MM.1S (cell line): ENCODE results near the gene ZNF135.

Experiments
- DNase-seq: peaks from one replicate; pipeline ENCODE4 v3.0.0-alpha.2; 2015
- H2AFZ ChIP-seq: fragments of 300-600 bp; sonication (generic); 2 replicates; pipeline ENCODE4 v1.6.0; 2016; ENCODE audit warnings: antibody characterized with exemption, low read length
- H3F3A ChIP-seq: fragments of 300-600 bp; sonication (generic); 2 replicates; pipeline ENCODE4 v1.6.1; 2016; ENCODE audit warnings: mild to moderate bottlenecking, antibody characterized with exemption, low read length, moderate library complexity, mixed read lengths; ENCODE audit not compliant: insufficient read depth
- H3K27ac ChIP-seq: fragments of 300-600 bp; sonication (generic); 2 replicates; pipeline ENCODE4 v1.5.1; 2016; ENCODE audit warnings: mild to moderate bottlenecking, low read length
- H3K27me3 ChIP-seq: fragments of 300-600 bp; sonication (generic); replicated peaks from 2 replicates; pipeline ENCODE4 v1.6.0; 2016; ENCODE audit warnings: low read length; ENCODE audit not compliant: insufficient read depth
- H3K36me3 ChIP-seq: fragments of 300-600 bp; sonication (generic); replicated peaks from 2 replicates; pipeline ENCODE4 v1.6.1; 2016; ENCODE audit warnings: mild to moderate bottlenecking, low read length, mixed read lengths; ENCODE audit not compliant: insufficient read depth
- H3K4me1 ChIP-seq: fragments of 300-600 bp; sonication (generic); 2 replicates; pipeline ENCODE4 v1.6.1; 2016; ENCODE audit warnings: low read length, mixed read lengths
- H3K4me2 ChIP-seq: fragments of 300-600 bp; sonication (generic); 2 replicates; pipeline ENCODE4 v1.6.0; 2016; ENCODE audit warnings: low read depth, low read length
- H3K4me3 ChIP-seq: fragments of 300-600 bp; sonication (generic); 2 replicates; pipeline ENCODE4 v1.5.1; 2016; ENCODE audit warnings: low read length, mixed read lengths
- H3K79me2 ChIP-seq: fragments of 300-600 bp; sonication (generic); 2 replicates; pipeline ENCODE4 v1.6.1; 2016; ENCODE audit warnings: mixed run types, low read length, mixed read lengths
- H3K9ac ChIP-seq: fragments of 300-600 bp; sonication (generic); 2 replicates; pipeline ENCODE4 v1.6.1; 2016; ENCODE audit warnings: low read length, mixed read lengths
- H3K9me2 ChIP-seq: fragments of 300-600 bp; sonication (generic); replicated peaks from 2 replicates; pipeline ENCODE4 v1.6.1; 2016; ENCODE audit warnings: mild to moderate bottlenecking, low read length, mixed read lengths; ENCODE audit not compliant: insufficient read depth
- H3K9me3 ChIP-seq: fragments of 300-600 bp; sonication (generic); replicated peaks from 2 replicates; pipeline ENCODE4 v1.6.1; 2016; ENCODE audit warnings: mild to moderate bottlenecking, low read length, mixed read lengths; ENCODE audit not compliant: insufficient read depth
- H4K20me1 ChIP-seq: fragments of 300-600 bp; sonication (generic); 2 replicates; pipeline ENCODE4 v1.6.1; 2016; ENCODE audit warnings: mild to moderate bottlenecking, low read length, moderate library complexity, mixed read lengths; ENCODE audit not compliant: insufficient read depth
- EZH2 ChIP-seq: fragments of 300-600 bp; sonication (generic); optimal IDR thresholded peaks from 2 replicates; pipeline ENCODE3; 2017; ENCODE audit warnings: low read depth, mild to moderate bottlenecking, antibody characterized with exemption, low read length, mixed read lengths
- EZH2phosphoT487 ChIP-seq: fragments of 300-600 bp; sonication (generic); IDR thresholded peaks from 2 replicates; pipeline ENCODE4 v1.6.1; 2018; ENCODE audit warnings: antibody characterized with exemption, low read length
- TF ChIP-seq, protein P1 (sequence below): fragments of 300-600 bp; sonication (generic); IDR thresholded peaks from 2 replicates; pipeline ENCODE4 v1.5.1; 2016; ENCODE audit warnings: antibody characterized with exemption, low read length, mixed read lengths

The ZNF135 gene

DNA sequence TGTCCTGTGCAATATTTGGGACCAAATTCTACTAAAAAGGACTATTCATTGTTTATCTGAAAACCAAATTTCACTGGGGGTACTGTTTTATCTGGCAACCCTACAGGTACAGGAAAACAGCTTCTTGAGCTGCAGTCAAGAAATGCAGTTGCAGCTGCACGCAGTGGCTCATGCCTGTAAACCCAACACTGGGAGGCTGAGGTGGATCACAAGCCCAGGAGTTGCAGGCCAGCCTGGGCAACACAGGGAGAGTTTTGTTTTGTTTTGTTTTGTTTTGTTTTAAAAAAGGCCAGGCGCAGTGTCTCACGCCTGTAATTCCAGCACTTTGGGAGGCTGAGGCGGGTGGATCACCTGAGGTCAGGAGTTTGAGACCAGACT, 36.8 kb upstream of the ZNF135 start:
- no peak for TF ChIP-seq EZH2phosphoT487
- TF ChIP-seq EZH2, result no peak
- TF ChIP-seq, protein P1, sequence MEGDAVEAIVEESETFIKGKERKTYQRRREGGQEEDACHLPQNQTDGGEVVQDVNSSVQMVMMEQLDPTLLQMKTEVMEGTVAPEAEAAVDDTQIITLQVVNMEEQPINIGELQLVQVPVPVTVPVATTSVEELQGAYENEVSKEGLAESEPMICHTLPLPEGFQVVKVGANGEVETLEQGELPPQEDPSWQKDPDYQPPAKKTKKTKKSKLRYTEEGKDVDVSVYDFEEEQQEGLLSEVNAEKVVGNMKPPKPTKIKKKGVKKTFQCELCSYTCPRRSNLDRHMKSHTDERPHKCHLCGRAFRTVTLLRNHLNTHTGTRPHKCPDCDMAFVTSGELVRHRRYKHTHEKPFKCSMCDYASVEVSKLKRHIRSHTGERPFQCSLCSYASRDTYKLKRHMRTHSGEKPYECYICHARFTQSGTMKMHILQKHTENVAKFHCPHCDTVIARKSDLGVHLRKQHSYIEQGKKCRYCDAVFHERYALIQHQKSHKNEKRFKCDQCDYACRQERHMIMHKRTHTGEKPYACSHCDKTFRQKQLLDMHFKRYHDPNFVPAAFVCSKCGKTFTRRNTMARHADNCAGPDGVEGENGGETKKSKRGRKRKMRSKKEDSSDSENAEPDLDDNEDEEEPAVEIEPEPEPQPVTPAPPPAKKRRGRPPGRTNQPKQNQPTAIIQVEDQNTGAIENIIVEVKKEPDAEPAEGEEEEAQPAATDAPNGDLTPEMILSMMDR, result no peak
- no peak overlapping the region for H3K27ac ChIP-seq
- H3K4me2 ChIP-seq, result no peak overlapping the region
- no peaks in the 10 kb centered on the region for H3K79me2 ChIP-seq
- no peak overlapping the region for H2AFZ ChIP-seq
- H3K9ac ChIP-seq, result no peak overlapping the region
- H3F3A ChIP-seq, result no peaks in the 10 kb centered on the region
- no peak overlapping the region for H3K4me3 ChIP-seq
- H3K9me3 ChIP-seq, result no peaks in the 10 kb centered on the region
- H3K27me3 ChIP-seq, result no peaks in the 10 kb centered on the region
- H3K9me2 ChIP-seq, result no peaks in the 10 kb centered on the region
- no peaks in the 10 kb centered on the region for H3K4me1 ChIP-seq
- no peaks in the 10 kb centered on the region for H3K36me3 ChIP-seq
- H4K20me1 ChIP-seq, result no peaks in the 10 kb centered on the region
- DNase-seq, result no peak

DNA sequence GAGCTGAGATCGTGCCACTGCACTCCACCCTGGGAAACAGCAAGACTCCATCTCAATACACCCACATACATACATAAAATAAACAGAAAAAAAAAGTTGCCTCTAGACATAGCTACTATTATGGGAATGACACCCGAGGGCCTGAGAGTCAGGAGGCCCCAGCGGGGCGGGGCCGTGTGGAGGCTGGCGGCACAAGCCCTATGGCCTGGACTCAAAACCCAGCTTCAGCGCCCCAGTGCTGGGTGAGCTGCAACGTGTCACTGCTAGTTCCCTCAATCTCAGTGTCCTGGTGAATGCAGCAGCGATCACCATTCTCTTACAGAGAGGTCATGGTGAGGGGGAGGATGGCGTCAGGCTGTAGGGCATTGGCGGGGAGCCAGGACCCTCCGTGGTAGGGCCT, 34.4 kb upstream of the ZNF135 start:
- Histone ChIP-seq H3K27ac (no peak overlapping the region), H3K79me2 (no peaks in the 10 kb centered on the region), H2AFZ (no peak overlapping the region), H3K36me3 (no peaks in the 10 kb centered on the region), H3K9ac (no peak overlapping the region), H3K4me2 (no peak overlapping the region), H3K4me1 (no peaks in the 10 kb centered on the region), H3K27me3 (no peaks in the 10 kb centered on the region), H3K4me3 (no peak overlapping the region), H3K9me2 (no peaks in the 10 kb centered on the region), H3F3A (no peaks in the 10 kb centered on the region), H3K9me3 (no peaks in the 10 kb centered on the region), H4K20me1 (no peaks in the 10 kb centered on the region)
- no peak for DNase-seq
- TF ChIP-seq EZH2, result no peak
- no peak for TF ChIP-seq EZH2phosphoT487
- TF ChIP-seq, protein P1, result no peak

DNA sequence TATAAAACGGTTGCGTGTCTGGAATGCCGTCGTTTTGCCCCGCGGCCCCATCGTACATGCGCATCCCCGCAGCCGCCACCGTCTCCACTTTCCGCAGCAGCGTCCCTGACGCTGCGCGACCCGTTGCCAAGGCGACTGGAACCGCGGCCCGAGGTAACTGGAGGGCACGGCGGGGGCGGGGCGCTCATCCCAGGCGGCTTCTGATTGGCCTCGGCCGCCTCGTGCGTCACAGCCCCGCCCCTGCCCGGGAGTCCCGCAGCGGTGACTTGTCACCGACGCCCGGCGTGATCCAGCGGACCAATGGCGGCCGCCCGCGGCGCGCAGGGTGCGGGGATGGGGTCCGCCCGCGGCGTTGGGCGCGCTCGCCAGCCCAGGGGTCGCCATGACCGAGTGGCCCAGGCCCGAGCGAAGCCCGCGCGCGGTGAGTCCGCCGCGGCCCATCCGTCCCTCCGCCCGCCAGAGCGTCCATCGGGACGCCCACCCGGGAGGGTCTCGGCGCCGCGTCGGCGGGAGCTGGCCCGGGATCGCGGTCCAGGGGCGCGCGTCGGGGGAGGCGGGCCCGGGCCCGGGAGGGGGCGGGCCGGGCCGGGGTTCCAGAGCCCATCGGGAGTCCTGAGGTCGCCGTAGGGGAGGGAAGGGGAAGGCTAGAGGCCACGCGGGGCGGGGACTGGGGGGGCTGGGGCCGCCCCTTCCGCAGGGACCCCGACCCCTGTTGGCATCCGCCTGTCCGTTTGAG, 25.2 kb upstream of the ZNF135 start, which contains the start of gene ZSCAN1:
TSS of gene ZSCAN1 (plus strand) at position 285 of the 736 bp plus-strand sequence. CDS start 3,812 bp downstream, outside the sequence.
- Histone ChIP-seq H3K79me2 (no peaks in the 10 kb centered on the region), H3K4me3 (no peak within 1 kb of the TSS), H3K36me3 (no peaks in the 10 kb centered on the region), H2AFZ (no peak within 1 kb of the TSS), H3K9me3 (no peaks in the 10 kb centered on the region), H4K20me1 (no peaks in the 10 kb centered on the region), H3K27ac (no peak within 1 kb of the TSS), H3K27me3 (no peaks in the 10 kb centered on the region), H3K9ac (no peak within 1 kb of the TSS), H3K4me2 (no peak within 1 kb of the TSS), H3F3A (no peaks in the 10 kb centered on the region), H3K9me2 (no peaks in the 10 kb centered on the region), H3K4me1 (no peaks in the 10 kb centered on the region)
- TF ChIP-seq EZH2 (no peak), EZH2phosphoT487 (no peak)
- TF ChIP-seq, protein P1, result no peak
- no peak for DNase-seq
